GM23248 (cell line): ENCODE measurements around the gene CAPN8.

Experiments used
- EZH2 ChIP-seq: fragments of 200-600 bp; sonication (generic); IDR thresholded peaks from 2 replicates; pipeline ENCODE4 v1.6.1; 2018; ENCODE audit warnings: antibody characterized with exemption, mild to moderate bottlenecking; ENCODE audit not compliant: insufficient read depth, poor library complexity, severe bottlenecking
- EZH2phosphoT487 ChIP-seq: fragments of 200-600 bp; sonication (generic); IDR thresholded peaks from 2 replicates; pipeline ENCODE4 v1.6.1; 2018; ENCODE audit warnings: antibody characterized with exemption, moderate library complexity, mild to moderate bottlenecking, low read depth; ENCODE audit not compliant: insufficient read depth

- TF ChIP-seq EZH2phosphoT487, result no peak
- no peak for TF ChIP-seq EZH2
Measured at GRCh38 chr1:223713546-223714420, 48.3 kb upstream of the CAPN8 start.
